HG03066 (cell line): ENCODE data around the gene DALRD3.

Experiments
- ATAC-seq: cut with Tn5 transposase; IDR thresholded peaks from one replicate; pipeline ENCODE4 v1.9.1; 2021; ENCODE audit warnings: low read depth; ENCODE audit not compliant: unreplicated experiment

DALRD3 gene, protein sequence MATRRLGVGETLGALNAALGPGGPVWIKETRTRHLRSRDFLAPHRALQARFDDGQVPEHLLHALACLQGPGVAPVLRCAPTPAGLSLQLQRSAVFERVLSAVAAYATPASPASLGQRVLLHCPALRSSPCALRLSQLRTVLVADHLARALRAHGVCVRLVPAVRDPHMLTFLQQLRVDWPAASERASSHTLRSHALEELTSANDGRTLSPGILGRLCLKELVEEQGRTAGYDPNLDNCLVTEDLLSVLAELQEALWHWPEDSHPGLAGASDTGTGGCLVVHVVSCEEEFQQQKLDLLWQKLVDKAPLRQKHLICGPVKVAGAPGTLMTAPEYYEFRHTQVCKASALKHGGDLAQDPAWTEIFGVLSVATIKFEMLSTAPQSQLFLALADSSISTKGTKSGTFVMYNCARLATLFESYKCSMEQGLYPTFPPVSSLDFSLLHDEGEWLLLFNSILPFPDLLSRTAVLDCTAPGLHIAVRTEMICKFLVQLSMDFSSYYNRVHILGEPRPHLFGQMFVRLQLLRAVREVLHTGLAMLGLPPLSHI

DNA sequence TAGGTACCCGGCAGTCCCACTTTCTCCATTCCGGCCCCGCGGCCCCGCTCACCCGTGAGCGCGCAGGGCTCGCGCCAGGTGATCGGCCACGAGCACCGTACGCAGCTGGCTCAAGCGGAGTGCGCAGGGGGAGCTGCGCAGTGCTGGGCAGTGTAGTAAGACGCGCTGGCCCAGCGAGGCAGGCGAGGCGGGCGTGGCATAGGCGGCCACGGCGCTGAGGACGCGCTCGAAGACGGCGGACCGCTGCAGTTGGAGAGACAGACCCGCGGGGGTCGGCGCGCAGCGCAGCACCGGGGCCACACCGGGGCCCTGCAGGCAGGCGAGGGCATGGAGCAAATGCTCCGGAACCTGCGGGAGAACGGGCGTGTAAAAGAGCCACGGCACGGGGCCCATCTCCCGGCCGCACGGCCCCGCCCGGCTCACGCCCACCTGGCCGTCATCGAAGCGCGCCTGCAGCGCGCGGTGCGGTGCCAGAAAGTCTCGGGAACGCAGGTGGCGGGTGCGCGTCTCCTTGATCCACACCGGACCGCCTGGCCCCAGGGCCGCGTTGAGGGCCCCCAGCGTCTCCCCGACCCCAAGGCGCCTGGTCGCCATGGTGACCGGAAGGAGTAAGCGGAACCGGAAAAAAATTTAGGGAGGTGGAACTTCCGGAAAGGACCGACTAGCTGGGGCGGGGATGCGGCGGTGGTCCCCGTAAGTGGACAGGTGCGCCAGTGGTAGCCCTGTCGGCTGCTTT is at the start of gene DALRD3:
TSS of gene DALRD3 (minus strand) at position 610 of the 736 bp plus-strand sequence. CDS start at position 594, 16 bp downstream.
- no peak for ATAC-seq

DNA sequence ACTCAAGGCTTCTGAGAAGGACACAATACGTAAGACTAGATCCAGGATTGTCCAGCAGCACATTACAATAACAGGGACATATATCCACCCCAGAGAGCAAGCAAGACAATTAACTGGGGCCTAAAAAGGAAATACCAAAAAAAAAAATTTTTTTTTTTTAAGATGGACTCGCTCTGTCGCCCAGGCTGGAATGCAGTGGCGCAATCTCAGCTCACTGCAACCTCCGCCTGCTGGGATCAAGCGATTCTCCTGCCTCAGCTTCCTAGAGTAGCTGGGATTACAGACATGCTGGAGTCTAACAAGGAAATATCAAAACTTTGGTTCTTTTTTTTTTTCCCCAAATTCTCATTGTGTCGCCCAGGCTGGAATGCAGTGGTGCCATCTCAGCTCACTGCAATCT is 39.6 kb upstream of the DALRD3 start:
- no peak for ATAC-seq

DNA sequence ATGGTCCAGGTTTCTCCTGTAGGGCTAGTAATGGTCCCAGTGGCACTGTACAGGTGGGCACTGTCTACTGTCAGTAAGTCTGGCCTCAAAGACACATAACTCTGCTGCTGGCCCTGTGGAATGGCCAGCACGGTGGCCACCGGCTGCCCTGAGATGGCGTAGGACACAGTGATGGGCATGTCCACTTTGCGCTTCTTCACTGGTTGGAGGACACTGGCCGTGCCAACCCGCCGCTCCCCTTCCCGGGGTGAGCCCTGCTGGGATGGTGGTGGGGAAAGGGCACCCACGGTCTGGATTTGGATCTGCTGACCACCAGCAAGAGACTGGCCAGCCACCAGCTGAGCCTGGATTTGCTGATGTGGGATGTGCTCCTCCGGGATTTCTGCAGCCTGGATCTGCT is 38.9 kb upstream of the DALRD3 start:
- ATAC-seq, result no peak

GRCh38 chr3:49054344-49054862 is 36.0 kb upstream of the DALRD3 start:
- ATAC-seq, result no peak

DNA sequence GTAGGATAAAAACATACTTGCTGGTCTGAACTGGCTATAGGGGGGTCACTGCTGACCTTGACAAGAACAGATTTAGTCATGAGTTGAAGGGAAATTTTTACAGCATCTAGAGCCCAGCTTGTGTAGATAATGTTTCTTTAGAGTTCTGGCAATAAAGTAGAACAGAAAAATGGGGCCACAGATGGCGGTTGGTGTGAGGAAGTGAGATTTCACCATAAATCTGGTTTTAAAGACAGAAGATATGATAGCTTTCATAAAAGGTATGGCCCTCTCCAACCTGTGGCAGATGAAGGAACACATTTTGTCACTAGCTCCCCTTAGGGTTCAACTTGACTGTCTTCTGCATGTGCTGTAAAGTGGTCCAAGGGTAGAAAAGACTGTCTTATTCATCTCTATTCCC is 35.2 kb upstream of the DALRD3 start:
- no peak for ATAC-seq

DNA sequence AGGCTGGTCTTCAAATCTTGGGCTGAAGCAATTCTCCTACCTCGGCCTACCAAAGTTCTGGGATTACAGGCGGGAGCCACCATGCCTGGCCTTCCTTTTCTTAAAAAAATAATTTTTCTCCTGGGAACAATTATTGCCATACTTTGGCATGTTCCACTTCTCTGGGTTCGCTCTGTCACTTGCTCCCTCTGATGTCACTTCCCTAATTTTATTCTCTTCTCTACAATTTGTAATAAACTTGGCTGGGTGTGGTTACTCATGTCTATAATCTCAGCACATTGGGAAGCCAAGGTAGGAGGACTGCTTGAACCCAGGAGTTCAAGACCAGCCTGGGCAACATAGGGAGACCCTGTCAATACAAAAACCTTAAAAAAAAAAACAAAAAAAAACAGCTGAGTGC is 16.9 kb upstream of the DALRD3 start:
- ATAC-seq, result no peak

DNA sequence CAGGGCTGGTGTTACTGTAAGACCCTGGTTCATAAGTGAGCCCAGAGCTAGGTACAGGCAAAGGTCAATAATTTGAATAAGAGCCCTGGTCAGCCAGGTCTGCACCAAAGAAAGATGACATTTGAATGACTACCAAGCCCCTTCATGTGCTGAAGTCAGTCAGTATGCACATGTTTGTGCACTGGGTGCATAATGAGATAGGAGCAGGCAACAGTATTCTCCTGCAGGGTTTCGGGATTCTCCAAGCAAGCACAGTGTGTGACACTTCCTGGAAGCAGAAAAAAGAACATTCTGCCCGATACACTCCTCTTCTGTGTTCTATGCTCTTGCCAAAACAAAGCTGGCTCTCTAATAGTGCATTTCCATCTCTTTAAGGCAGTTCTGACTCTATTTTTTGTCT is 16.3 kb upstream of the DALRD3 start:
- ATAC-seq, result no peak

DNA sequence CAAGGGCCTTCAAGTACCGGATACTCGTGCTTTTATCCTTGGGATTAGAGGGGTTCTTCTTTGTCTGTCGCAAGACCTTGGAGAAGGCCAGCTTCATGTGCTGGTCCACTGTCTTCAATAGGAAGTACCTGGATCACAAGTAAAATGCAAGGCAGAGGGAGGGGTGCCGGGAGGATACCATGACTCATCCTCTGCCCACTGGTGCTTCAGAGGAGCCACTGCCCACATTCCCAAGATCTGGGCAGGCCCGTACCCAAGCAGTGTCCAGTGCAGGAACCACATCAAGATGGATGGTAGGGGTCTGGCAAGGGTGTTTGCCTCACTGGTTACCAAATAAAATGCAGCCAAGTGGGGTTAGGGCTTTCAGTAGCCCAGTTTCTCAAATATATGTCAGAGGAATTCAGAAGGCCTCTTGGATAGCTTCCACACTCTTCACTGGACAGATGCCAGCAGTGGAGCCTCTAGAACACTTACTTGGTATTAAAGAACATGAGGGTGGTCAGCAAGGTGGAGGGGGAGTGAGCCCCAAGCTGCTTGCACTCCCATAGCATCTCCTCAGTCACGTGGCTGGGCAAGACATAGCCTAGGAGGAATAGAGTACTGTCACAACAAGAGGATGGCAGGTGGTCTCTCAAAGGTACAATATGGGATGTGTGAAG is 14.4 kb upstream of the DALRD3 start:
- no peak for ATAC-seq

- no peak for ATAC-seq
Observed at GRCh38 chr3:49030321-49030720, 11.9 kb upstream of the DALRD3 start.

DNA sequence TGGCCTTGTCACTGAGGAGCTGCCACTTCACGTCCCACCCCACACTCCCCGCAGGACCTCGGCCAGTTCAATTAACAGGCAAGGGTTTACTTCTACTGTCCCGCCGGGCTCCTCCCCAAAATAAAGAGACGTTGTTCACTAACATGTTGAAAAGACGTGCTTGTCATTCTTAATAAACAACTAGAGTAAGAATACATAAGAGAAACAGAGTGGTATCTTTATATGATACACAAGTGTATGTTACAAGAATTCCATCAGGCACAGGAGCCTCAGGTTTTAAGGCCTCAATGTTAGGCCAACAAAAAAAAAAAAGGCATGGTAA is 11.1 kb upstream of the DALRD3 start:
- ATAC-seq, result no peak

DNA sequence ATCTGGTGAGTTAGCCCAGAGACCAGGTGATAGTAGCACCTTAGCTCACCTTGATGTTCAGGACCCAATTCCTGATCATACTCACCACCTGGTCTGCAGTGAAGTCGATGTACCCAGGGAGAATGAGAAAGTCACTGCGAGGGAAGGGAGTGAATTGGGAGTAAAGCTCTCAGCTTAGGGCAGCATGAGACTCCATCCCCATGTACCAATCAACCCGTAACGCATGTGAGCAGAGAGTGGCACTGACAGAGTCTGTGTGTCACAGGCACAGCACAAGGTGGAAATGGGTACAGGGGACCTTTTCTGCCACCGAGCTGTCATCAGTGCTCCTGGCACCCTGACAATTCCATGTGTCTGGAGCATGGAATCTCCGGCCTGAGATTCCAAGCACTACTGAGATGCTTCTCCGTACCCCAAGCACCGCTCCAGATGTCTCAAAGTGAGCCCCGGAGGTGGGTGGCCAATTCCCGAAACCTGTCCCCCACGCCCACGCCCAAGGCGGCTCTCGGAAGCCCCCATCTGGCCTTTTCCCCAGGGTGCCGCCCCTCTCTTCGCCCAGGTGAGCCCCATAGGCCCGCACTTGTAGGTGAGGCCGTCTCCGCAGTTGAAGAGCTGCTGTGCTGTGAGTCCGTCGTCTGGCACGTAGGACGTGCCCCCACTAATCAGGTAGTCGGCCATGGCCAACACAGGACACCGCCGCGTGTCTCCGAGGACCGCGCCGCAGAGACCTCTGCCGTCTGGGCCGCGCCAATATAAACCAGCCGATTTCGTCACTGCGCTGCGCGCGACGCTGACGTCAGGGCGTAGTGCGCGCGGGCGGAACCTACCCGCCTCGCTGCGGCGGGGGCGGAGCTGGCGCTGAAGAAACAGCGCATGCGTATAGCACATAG is 10.5 kb upstream of the DALRD3 start, which contains the start of gene IMPDH2:
TSS of gene IMPDH2 (minus strand) at position 726 of the 890 bp plus-strand sequence. CDS start at position 678, 48 bp downstream.
- peak; percentile 87 for ATAC-seq

DNA sequence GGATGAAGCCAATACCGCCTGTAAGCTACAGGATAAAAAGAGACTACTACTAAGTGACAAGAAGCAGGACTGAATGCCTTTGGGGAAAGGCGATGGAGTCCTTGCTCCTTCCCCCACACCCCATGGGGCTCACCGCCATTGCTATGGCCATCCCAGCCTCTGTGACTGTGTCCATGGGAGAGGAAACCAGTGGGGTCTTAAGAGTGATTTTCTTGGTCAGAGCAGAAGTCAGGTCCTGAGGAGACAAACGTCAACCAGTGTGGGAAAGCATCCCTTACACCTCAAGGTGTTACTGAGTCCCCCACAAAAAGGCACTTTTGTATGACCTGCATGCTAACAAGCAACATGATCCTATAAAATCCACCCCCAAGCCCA is 9.9 kb upstream of the DALRD3 start:
- no peak for ATAC-seq

DNA sequence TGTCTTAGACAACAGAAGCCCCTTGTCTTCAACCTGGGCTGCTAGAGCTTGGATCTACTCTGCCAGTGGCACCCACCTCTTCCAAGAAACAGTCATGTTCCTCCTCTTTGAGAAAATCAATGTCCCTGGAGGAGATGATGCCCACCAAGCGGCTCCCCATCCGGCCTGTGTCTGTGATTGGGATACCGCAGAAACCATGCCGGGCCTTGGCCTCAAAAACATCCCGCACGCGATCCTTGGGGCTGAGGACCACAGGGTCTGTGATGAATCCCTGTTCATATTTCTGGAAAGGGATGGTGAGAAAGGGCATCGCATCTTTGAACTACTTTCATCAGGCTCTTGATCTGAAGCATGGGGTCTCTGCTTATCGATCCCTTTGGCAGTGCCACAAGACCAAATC is 9.3 kb upstream of the DALRD3 start:
- ATAC-seq, result no peak

DNA sequence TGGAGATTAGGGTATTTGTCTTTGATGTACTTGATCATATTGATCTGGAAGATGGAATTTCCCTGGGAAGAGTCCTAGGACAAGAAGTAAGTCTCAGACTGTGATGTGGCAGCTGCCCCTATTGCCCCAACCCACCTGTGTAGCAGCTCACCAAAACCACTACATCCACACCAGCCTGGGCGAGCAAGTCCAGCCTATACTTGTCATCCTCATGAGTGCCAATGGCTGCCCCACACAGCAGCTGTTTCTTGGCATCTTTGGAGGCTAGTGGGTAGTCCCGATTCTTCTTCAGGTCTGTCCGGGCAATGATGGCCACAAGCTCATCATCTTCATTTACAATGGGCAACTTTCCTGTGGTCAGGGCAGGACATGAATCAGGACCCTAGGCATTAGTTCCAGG is 8.2 kb upstream of the DALRD3 start:
- ATAC-seq, result no peak

DNA sequence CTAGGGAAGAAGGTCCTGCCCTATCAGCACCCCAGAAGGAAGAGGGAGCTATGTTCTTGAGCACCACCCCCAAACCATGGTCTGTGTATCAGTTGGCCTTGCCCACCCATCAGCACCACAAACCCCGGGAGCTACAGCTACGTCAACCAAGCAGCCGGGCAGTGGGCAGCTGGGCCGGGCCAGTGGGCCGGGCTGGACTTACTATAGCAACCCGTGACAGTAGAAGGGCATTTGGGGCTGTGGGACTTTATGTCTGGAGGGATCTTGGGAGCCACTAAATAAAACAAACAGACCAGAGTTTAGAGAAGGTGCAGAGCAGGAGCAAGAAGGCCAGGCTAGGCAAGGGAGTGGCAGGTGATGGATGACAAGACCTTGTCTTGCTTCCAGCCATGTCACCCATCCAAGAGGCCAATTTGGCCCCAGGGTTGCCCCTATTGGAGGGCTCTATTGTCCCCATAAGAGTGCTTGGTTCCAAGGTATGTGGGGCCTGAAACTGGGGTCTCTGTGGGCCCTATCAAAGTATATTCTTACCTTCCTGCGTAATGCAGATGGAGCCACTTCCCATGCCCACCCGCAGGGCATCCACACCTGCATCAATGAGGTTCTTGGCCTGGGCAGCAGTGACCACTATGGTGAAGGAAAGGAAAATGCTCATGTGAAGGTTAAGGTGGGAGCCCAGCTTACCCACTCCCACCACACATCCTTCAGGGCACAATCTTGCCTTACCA is 7.6 kb upstream of the DALRD3 start:
- no peak for ATAC-seq

GRCh38 chr3:49025005-49025792 is 6.8 kb upstream of the DALRD3 start:
- no peak for ATAC-seq

GRCh38 chr3:49024449-49024848 is 6.1 kb upstream of the DALRD3 start:
- no peak for ATAC-seq

DNA sequence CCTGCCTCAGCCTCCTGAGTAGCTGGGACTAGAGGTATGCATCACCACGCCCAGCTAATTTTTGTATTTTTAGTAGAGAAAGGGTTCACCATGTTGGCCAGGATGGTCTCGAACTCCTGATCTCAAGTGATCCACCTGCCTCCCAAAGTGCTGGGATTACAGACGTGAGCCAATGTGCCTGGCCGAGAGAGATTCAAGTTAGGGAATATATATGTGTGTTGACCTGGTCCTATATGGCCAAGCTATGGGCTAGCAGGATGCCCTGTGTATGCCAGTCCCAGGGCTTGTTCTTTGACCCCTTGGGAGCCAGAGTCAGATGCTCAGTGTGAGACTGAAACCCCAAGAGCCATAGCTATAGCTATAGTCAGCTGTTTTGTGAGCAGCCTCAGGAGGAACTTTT is 5.4 kb upstream of the DALRD3 start:
- ATAC-seq, result no peak
